Panc1 (cell line): ENCODE data around the gene CYP2W1. TPM values are rescaled to one million over a fixed set of nuclear protein-coding genes. Genes with fewer than 3 reads are reported as not detected.

Source experiments
- ATAC-seq: fragments of 200-7000 bp; cut with Tn5 transposase; 2 replicates; pipeline ENCODE4 v1.9.1; 2020; ENCODE audit warnings: mild to moderate bottlenecking, moderate library complexity
- BruUV-seq: library from RNA; stranded (reverse); fragments of 400-500 nt; replicated peaks from 2 replicates; lab custom pipeline; 2021; lab: Mats Ljungman, UMichigan
- CTCF ChIA-PET: fragments of 300-600 bp; sonication (Branson Sonifier 250); formaldehyde crosslinking; loops from one replicate; lab custom pipeline; 2022; ENCODE audit warnings: antibody characterized with exemption; lab: Charles Lee
- POLR2A ChIA-PET: fragments of 300-600 bp; sonication (Branson Sonifier 250); formaldehyde crosslinking; loops from one replicate; lab custom pipeline; 2022; ENCODE audit warnings: antibody characterized with exemption; lab: Charles Lee
- DNase-seq: peaks from one replicate; pipeline ENCODE4 v3.0.0-alpha.2; 2010; ENCODE audit warnings: low read depth, low spot score
- H3K27ac ChIP-seq: 2 replicates; pipeline ENCODE4 v1.5.1; 2011; ENCODE audit warnings: mild to moderate bottlenecking, low read length, inconsistent platforms
- H3K27me3 ChIP-seq: fragments of 200-500 bp; sonication (Bioruptor generic); 2 replicates; pipeline ENCODE4 v1.6.0; 2014; ENCODE audit warnings: low read length, inconsistent platforms; ENCODE audit not compliant: control insufficient read depth, insufficient read depth
- H3K36me3 ChIP-seq: fragments of 200-500 bp; sonication (Bioruptor generic); 2 replicates; pipeline ENCODE4 v1.5.1; 2014; ENCODE audit warnings: inconsistent platforms, mild to moderate bottlenecking, low read length, moderate library complexity; ENCODE audit not compliant: control insufficient read depth, insufficient read depth
- H3K4me1 ChIP-seq: 2 replicates; pipeline ENCODE4 v1.5.1; 2011; ENCODE audit warnings: inconsistent platforms, mild to moderate bottlenecking, low read length, moderate library complexity; ENCODE audit not compliant: control insufficient read depth, insufficient read depth
- H3K4me3 ChIP-seq, 2 experiments: 2 replicates each; pipeline ENCODE4 v1.5.1; 2011 to 2012; ENCODE audit warnings: low read depth in 2 of 2, low read length in 2 of 2, mild to moderate bottlenecking in 2 of 2, inconsistent platforms in 1 of 2, moderate library complexity in 1 of 2
- H3K9me3 ChIP-seq: fragments of 200-500 bp; sonication (Bioruptor generic); 2 replicates; pipeline ENCODE4 v1.5.1; 2014; ENCODE audit warnings: low read depth, mild to moderate bottlenecking, inconsistent platforms, low read length, moderate library complexity; ENCODE audit not compliant: control insufficient read depth, insufficient read depth
- POLR2AphosphoS5 ChIP-seq: IDR thresholded peaks from 2 replicates; pipeline ENCODE4 v1.6.1; 2012; ENCODE audit warnings: mild to moderate bottlenecking, low read depth, low read length, moderate library complexity
- SIN3A ChIP-seq: IDR thresholded peaks from 2 replicates; pipeline ENCODE4 v1.6.1; 2012; ENCODE audit warnings: low read depth, mild to moderate bottlenecking, low read length, moderate library complexity, borderline replicate concordance; ENCODE audit not compliant: insufficient read depth
- TCF7L2 ChIP-seq: IDR thresholded peaks from 2 replicates; pipeline ENCODE4 v1.6.1; 2011; ENCODE audit warnings: mild to moderate bottlenecking, low read depth, low read length, inconsistent platforms
- in situ Hi-C: cut with HindIII; loops from 2 replicates; pipeline ENCODE4 v1.10.0; 2016; ENCODE audit warnings: low sequenced_read_pairs, low pct_unique_long_range_greater_than_20kb
- intact Hi-C: fragments of 100-400 bp; cut with micrococcal nuclease; formaldehyde crosslinking; loops from one replicate; pipeline ENCODE4 v1.10.0; 2022; ENCODE audit not compliant: unreplicated experiment
- total RNA-seq: library from RNA; stranded (reverse); gene quantifications from one replicate; pipeline ENCODE4 v1.2.1, GENCODE V29; 2021; ENCODE audit not compliant: unreplicated experiment
- TF ChIP-seq, protein P1 (sequence below): fragments of 450-650 bp; IDR thresholded peaks from 2 replicates; pipeline ENCODE4 v1.5.1; 2017; ENCODE audit warnings: mild to moderate bottlenecking
- TF ChIP-seq, protein P2 (sequence below), 2 experiments: IDR thresholded peaks; 2 replicates each; pipeline ENCODE4 v1.6.1; 2011 to 2012; ENCODE audit warnings: low read depth in 2 of 2, control low read depth in 1 of 2, low read length in 1 of 2, mild to moderate bottlenecking in 1 of 2, moderate library complexity in 1 of 2; ENCODE audit not compliant: insufficient read depth in 1 of 2

CYP2W1 gene
- total RNA-seq, 1 experiment from 2014 or later = 0.74 TPM

DNA sequence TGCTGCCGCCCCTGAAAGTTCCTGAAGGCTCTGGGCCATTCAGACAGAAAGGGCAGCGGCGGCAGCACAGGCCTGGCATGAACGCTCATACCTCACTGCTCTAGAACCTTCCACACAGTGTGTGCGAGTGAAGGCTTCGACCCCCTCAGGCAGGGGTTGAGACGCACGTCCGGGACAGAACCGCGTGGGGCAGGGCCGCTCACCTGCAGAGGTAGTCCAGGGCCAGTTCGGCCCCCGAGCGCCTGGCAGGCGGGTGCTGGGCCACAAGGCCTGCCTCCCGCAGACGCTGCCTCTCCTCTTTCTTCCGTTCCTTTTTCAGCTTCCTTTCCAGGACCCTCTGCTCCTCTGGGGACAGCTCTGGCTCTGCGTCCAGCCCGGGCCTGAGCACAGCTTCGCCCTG lies 26.8 kb downstream of the CYP2W1 start:
- TF ChIP-seq POLR2AphosphoS5 = no peak
- ATAC-seq = no peak
- ChIA-PET CTCF (no interaction called here), POLR2A (no interaction called here)
- no TSS peak for BruUV-seq
- intact Hi-C loops = no loop called here
- Histone ChIP-seq H3K27ac (no peak overlapping the region), H3K27me3 (no peaks in the 10 kb centered on the region), H3K36me3 (no peaks in the 10 kb centered on the region), H3K4me3 (no peak overlapping the region), H3K9me3 (no peaks in the 10 kb centered on the region), H3K4me1 (no peaks in the 10 kb centered on the region)
- no peak for DNase-seq
- in situ Hi-C loops = no loop called here

- Histone ChIP-seq H3K36me3 (no peaks in the 10 kb centered on the region), H3K27ac (no peak overlapping the region), H3K4me3 (no peak overlapping the region), H3K9me3 (no peaks in the 10 kb centered on the region), H3K4me1 (peaks cover under 1% of the 10 kb centered on the region; the same call in 1 of the 2 replicates), H3K27me3 (no peaks in the 10 kb centered on the region)
- intact Hi-C loops (no loop called here), in situ Hi-C loops (no loop called here)
- POLR2A ChIA-PET = no interaction called here
- no peak for TF ChIP-seq TCF7L2
- TF ChIP-seq, protein P1, sequence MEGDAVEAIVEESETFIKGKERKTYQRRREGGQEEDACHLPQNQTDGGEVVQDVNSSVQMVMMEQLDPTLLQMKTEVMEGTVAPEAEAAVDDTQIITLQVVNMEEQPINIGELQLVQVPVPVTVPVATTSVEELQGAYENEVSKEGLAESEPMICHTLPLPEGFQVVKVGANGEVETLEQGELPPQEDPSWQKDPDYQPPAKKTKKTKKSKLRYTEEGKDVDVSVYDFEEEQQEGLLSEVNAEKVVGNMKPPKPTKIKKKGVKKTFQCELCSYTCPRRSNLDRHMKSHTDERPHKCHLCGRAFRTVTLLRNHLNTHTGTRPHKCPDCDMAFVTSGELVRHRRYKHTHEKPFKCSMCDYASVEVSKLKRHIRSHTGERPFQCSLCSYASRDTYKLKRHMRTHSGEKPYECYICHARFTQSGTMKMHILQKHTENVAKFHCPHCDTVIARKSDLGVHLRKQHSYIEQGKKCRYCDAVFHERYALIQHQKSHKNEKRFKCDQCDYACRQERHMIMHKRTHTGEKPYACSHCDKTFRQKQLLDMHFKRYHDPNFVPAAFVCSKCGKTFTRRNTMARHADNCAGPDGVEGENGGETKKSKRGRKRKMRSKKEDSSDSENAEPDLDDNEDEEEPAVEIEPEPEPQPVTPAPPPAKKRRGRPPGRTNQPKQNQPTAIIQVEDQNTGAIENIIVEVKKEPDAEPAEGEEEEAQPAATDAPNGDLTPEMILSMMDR = no peak
- TF ChIP-seq SIN3A = no peak
- DNase-seq (no peak), ATAC-seq (no peak)
- no TSS peak for BruUV-seq
- CTCF ChIA-PET = no interaction called here
Measured at GRCh38 chr7:1010226-1010625, 27.2 kb downstream of the CYP2W1 start.

GRCh38 chr7:1011297-1012003 lies 28.5 kb downstream of the CYP2W1 start:
- no peaks in the 10 kb centered on the region for H3K27me3 ChIP-seq
- no peak overlapping the region for H3K27ac ChIP-seq
- H3K4me1 ChIP-seq = peaks cover 5% of the 10 kb centered on the region; the same call in 1 of the 2 replicates
- in situ Hi-C loops (no loop called here), intact Hi-C loops (no loop called here)
- H3K4me3 ChIP-seq = no peak overlapping the region
- no peaks in the 10 kb centered on the region for H3K36me3 ChIP-seq
- no peaks in the 10 kb centered on the region for H3K9me3 ChIP-seq
- CTCF ChIA-PET = no interaction called here
- no peak for ATAC-seq
- TF ChIP-seq, protein P1 = no peak
- TF ChIP-seq, protein P2, sequence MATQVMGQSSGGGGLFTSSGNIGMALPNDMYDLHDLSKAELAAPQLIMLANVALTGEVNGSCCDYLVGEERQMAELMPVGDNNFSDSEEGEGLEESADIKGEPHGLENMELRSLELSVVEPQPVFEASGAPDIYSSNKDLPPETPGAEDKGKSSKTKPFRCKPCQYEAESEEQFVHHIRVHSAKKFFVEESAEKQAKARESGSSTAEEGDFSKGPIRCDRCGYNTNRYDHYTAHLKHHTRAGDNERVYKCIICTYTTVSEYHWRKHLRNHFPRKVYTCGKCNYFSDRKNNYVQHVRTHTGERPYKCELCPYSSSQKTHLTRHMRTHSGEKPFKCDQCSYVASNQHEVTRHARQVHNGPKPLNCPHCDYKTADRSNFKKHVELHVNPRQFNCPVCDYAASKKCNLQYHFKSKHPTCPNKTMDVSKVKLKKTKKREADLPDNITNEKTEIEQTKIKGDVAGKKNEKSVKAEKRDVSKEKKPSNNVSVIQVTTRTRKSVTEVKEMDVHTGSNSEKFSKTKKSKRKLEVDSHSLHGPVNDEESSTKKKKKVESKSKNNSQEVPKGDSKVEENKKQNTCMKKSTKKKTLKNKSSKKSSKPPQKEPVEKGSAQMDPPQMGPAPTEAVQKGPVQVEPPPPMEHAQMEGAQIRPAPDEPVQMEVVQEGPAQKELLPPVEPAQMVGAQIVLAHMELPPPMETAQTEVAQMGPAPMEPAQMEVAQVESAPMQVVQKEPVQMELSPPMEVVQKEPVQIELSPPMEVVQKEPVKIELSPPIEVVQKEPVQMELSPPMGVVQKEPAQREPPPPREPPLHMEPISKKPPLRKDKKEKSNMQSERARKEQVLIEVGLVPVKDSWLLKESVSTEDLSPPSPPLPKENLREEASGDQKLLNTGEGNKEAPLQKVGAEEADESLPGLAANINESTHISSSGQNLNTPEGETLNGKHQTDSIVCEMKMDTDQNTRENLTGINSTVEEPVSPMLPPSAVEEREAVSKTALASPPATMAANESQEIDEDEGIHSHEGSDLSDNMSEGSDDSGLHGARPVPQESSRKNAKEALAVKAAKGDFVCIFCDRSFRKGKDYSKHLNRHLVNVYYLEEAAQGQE (IDR thresholded peaks at IDR 0.05; ENCODE audit: insufficient read depth in 1 of 2, low read depth in 2 of 2, low read length in 1 of 2) = no peak
- TF ChIP-seq TCF7L2 (no peak), SIN3A (no peak)
- POLR2A ChIA-PET = no interaction called here
- DNase-seq = no peak
- BruUV-seq = no TSS peak
